Activated T-helper 1 cell treated with anti-CD3 and anti-CD28 coated beads, Interleukin-12 subunit alpha, Interleukin-12 subunit beta, Interleukin-2, Interleukin-4 antibody, amounts not matched to agents 30 ng/mL and 10 ng/mL and 1 ng/mL, durations not matched to agents 14 hours and 24 hours and 36 hours (primary cell): ENCODE results near the gene ATP5F1E. TPM values are rescaled to one million over a fixed set of nuclear protein-coding genes. Genes with fewer than 3 reads are reported as not detected.

ENCODE experiments used
- DNase-seq: peaks from one replicate; pipeline ENCODE4 v3.0.0; 2021; ENCODE audit warnings: low spot score
- H3K27ac Mint-ChIP-seq: one replicate; pipeline ENCODE4 v1.8.0; 2021; ENCODE audit warnings: mild to moderate bottlenecking, mixed read lengths
- H3K27me3 Mint-ChIP-seq: one replicate; pipeline ENCODE4 v1.8.0; 2022; ENCODE audit warnings: mild to moderate bottlenecking, moderate library complexity, mixed read lengths; ENCODE audit not compliant: insufficient read depth
- H3K36me3 Mint-ChIP-seq: one replicate; pipeline ENCODE4 v1.8.0; 2021; ENCODE audit warnings: low read depth, mixed read lengths
- H3K4me1 Mint-ChIP-seq: one replicate; pipeline ENCODE4 v1.8.0; 2021; ENCODE audit warnings: low read depth, mixed read lengths
- H3K4me3 Mint-ChIP-seq: one replicate; pipeline ENCODE4 v1.8.0; 2021; ENCODE audit warnings: mild to moderate bottlenecking, moderate library complexity, mixed read lengths
- H3K9me3 Mint-ChIP-seq: one replicate; pipeline ENCODE4 v1.8.0; 2021; ENCODE audit warnings: mixed read lengths
- intact Hi-C: fragments of 100-400 bp; cut with micrococcal nuclease; formaldehyde crosslinking; loops from one replicate; pipeline ENCODE4 v1.15.1; 2024
- total RNA-seq: library from RNA; stranded (reverse); gene quantifications from 2 replicates; pipeline ENCODE4 v1.2.3, GENCODE V29; 2022

The ATP5F1E gene
- total RNA-seq, 1 donor from 2014 or later = 81.3 TPM

GRCh38 chr20:59005523-59006166 lies 26.5 kb downstream of the ATP5F1E start:
- H3K36me3 Mint-ChIP-seq = peaks cover 19% of the 10 kb centered on the region
- peaks cover 39% of the 10 kb centered on the region for H3K4me1 Mint-ChIP-seq
- H3K4me3 Mint-ChIP-seq = peak overlapping the region; percentile 85
- H3K27me3 Mint-ChIP-seq = no peaks in the 10 kb centered on the region
- intact Hi-C loops = loop anchor here (1.0 kb wide), 2 partner anchors 37 to 217 kb away; partner anchors contain the start of gene PRELID3B
- DNase-seq = no peak
- H3K27ac Mint-ChIP-seq = peak overlapping the region; percentile 79
- H3K9me3 Mint-ChIP-seq = no peaks in the 10 kb centered on the region

- peak overlapping the region; percentile 85 for H3K4me3 Mint-ChIP-seq
- peak; percentile 18 for DNase-seq
- peaks cover 39% of the 10 kb centered on the region for H3K4me1 Mint-ChIP-seq
- H3K27ac Mint-ChIP-seq = peak overlapping the region; percentile 79
- intact Hi-C loops = loop anchor here (1.0 kb wide), 1 partner anchor 37 kb away; the partner anchor contains the start of gene PRELID3B
- no peaks in the 10 kb centered on the region for H3K9me3 Mint-ChIP-seq
- peaks cover 19% of the 10 kb centered on the region for H3K36me3 Mint-ChIP-seq
- no peaks in the 10 kb centered on the region for H3K27me3 Mint-ChIP-seq
Measured at GRCh38 chr20:59004763-59005522, 27.2 kb downstream of the ATP5F1E start.

- H3K9me3 Mint-ChIP-seq = no peaks in the 10 kb centered on the region
- H3K4me1 Mint-ChIP-seq = peaks cover 39% of the 10 kb centered on the region
- peaks cover 19% of the 10 kb centered on the region for H3K36me3 Mint-ChIP-seq
- H3K4me3 Mint-ChIP-seq = peak overlapping the region; percentile 85
- DNase-seq = peak; percentile 29
- H3K27me3 Mint-ChIP-seq = no peaks in the 10 kb centered on the region
- intact Hi-C loops = no loop called here
- peak overlapping the region; percentile 79 for H3K27ac Mint-ChIP-seq
Measured at GRCh38 chr20:59004493-59004762, 27.7 kb downstream of the ATP5F1E start.

- H3K27ac Mint-ChIP-seq = peak overlapping the region; percentile 79
- no peak for DNase-seq
- H3K27me3 Mint-ChIP-seq = no peaks in the 10 kb centered on the region
- no peaks in the 10 kb centered on the region for H3K9me3 Mint-ChIP-seq
- H3K4me1 Mint-ChIP-seq = peaks cover 39% of the 10 kb centered on the region
- peaks cover 19% of the 10 kb centered on the region for H3K36me3 Mint-ChIP-seq
- peak overlapping the region; percentile 85 for H3K4me3 Mint-ChIP-seq
- intact Hi-C loops = no loop called here
Measured at GRCh38 chr20:59003836-59004492, 28.2 kb downstream of the ATP5F1E start.

GRCh38 chr20:59002874-59003399 lies 29.2 kb downstream of the ATP5F1E start:
- Mint-ChIP-seq H3K36me3 (peaks cover 19% of the 10 kb centered on the region), H3K27ac (no peak overlapping the region), H3K4me3 (no peak overlapping the region), H3K27me3 (no peaks in the 10 kb centered on the region), H3K4me1 (peaks cover 39% of the 10 kb centered on the region), H3K9me3 (no peaks in the 10 kb centered on the region)
- no peak for DNase-seq
- intact Hi-C loops = no loop called here

- intact Hi-C loops = no loop called here
- H3K9me3 Mint-ChIP-seq = no peaks in the 10 kb centered on the region
- H3K4me3 Mint-ChIP-seq = no peak overlapping the region
- peaks cover 22% of the 10 kb centered on the region for H3K36me3 Mint-ChIP-seq
- DNase-seq = no peak
- peaks cover 39% of the 10 kb centered on the region for H3K4me1 Mint-ChIP-seq
- H3K27me3 Mint-ChIP-seq = no peaks in the 10 kb centered on the region
- no peak overlapping the region for H3K27ac Mint-ChIP-seq
Measured at GRCh38 chr20:59002388-59002787, 29.7 kb downstream of the ATP5F1E start.

- DNase-seq = no peak
- H3K4me3 Mint-ChIP-seq = no peak overlapping the region
- peaks cover 39% of the 10 kb centered on the region for H3K4me1 Mint-ChIP-seq
- intact Hi-C loops = no loop called here
- no peaks in the 10 kb centered on the region for H3K27me3 Mint-ChIP-seq
- H3K36me3 Mint-ChIP-seq = peaks cover 25% of the 10 kb centered on the region
- H3K9me3 Mint-ChIP-seq = no peaks in the 10 kb centered on the region
- H3K27ac Mint-ChIP-seq = no peak overlapping the region
Measured at GRCh38 chr20:59001449-59002171, 30.5 kb downstream of the ATP5F1E start.

GRCh38 chr20:59001068-59001448 lies 31.1 kb downstream of the ATP5F1E start:
- Mint-ChIP-seq H3K4me3 (no peak overlapping the region), H3K9me3 (no peaks in the 10 kb centered on the region), H3K27me3 (no peaks in the 10 kb centered on the region), H3K36me3 (peaks cover 27% of the 10 kb centered on the region), H3K4me1 (peaks cover 37% of the 10 kb centered on the region), H3K27ac (no peak overlapping the region)
- DNase-seq = no peak
- intact Hi-C loops = no loop called here

GRCh38 chr20:59000326-59000725 lies 31.8 kb downstream of the ATP5F1E start:
- no peak overlapping the region for H3K4me3 Mint-ChIP-seq
- no peak overlapping the region for H3K27ac Mint-ChIP-seq
- H3K27me3 Mint-ChIP-seq = no peaks in the 10 kb centered on the region
- intact Hi-C loops = no loop called here
- no peak for DNase-seq
- H3K9me3 Mint-ChIP-seq = no peaks in the 10 kb centered on the region
- peaks cover 34% of the 10 kb centered on the region for H3K36me3 Mint-ChIP-seq
- peaks cover 30% of the 10 kb centered on the region for H3K4me1 Mint-ChIP-seq

GRCh38 chr20:58998656-58999055 lies 33.5 kb downstream of the ATP5F1E start:
- Mint-ChIP-seq H3K36me3 (peaks cover 38% of the 10 kb centered on the region), H3K4me1 (peaks cover 13% of the 10 kb centered on the region)
- intact Hi-C loops = no loop called here

GRCh38 chr20:58997141-58997770 lies 34.9 kb downstream of the ATP5F1E start:
- H3K27me3 Mint-ChIP-seq = no peaks in the 10 kb centered on the region
- peaks cover 39% of the 10 kb centered on the region for H3K36me3 Mint-ChIP-seq
- DNase-seq = no peak
- intact Hi-C loops = no loop called here
- H3K4me3 Mint-ChIP-seq = no peak overlapping the region
- no peaks in the 10 kb centered on the region for H3K9me3 Mint-ChIP-seq
- no peak overlapping the region for H3K27ac Mint-ChIP-seq
- H3K4me1 Mint-ChIP-seq = peaks cover under 1% of the 10 kb centered on the region

More at GRCh38 chr20:58998656-58999055, 33.5 kb downstream of the ATP5F1E start:
- no peak overlapping the region for H3K27ac Mint-ChIP-seq
- DNase-seq = no peak
- H3K27me3 Mint-ChIP-seq = no peaks in the 10 kb centered on the region
- no peak overlapping the region for H3K4me3 Mint-ChIP-seq
- no peaks in the 10 kb centered on the region for H3K9me3 Mint-ChIP-seq

GRCh38 chr20:58996226-58996611 lies 35.9 kb downstream of the ATP5F1E start:
- intact Hi-C loops = no loop called here
- DNase-seq = no peak
- Mint-ChIP-seq H3K27ac (no peak overlapping the region), H3K9me3 (no peaks in the 10 kb centered on the region), H3K36me3 (peaks cover 41% of the 10 kb centered on the region), H3K4me3 (no peak overlapping the region), H3K27me3 (no peaks in the 10 kb centered on the region), H3K4me1 (no peaks in the 10 kb centered on the region)
